ENCODE data around the gene FBXO24.

DNA sequence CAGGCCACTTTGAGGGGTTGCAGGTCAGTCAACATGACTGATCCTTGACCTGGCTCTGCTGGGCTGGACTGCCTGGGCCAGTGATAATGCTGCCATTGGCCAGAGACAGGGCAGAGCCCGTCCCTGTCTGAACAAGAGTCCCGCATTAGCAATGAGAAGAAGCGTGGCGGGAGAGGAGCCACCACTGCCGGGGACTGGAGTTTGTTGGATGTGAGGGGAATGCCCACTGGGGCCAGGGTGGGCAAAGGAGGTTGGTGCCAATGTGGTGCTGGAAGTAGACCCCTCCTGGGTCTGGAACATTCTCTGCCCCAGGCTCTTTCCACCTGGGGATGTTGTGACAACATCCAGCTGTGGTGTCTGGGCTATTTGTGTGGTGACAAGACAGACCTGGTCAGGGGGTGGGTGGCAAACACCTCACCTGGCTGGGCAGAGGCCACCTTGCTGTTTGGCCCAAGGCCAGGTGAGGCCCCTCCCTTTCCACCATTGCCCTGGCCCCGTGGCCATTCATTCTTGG lies 20.1 kb upstream of the FBXO24 start:
- TF ChIP-seq EZH2 (IDR thresholded peaks at IDR 0.05; ENCODE audit: low read length, missing control alignments), result no peak
- TF ChIP-seq, protein P1, sequence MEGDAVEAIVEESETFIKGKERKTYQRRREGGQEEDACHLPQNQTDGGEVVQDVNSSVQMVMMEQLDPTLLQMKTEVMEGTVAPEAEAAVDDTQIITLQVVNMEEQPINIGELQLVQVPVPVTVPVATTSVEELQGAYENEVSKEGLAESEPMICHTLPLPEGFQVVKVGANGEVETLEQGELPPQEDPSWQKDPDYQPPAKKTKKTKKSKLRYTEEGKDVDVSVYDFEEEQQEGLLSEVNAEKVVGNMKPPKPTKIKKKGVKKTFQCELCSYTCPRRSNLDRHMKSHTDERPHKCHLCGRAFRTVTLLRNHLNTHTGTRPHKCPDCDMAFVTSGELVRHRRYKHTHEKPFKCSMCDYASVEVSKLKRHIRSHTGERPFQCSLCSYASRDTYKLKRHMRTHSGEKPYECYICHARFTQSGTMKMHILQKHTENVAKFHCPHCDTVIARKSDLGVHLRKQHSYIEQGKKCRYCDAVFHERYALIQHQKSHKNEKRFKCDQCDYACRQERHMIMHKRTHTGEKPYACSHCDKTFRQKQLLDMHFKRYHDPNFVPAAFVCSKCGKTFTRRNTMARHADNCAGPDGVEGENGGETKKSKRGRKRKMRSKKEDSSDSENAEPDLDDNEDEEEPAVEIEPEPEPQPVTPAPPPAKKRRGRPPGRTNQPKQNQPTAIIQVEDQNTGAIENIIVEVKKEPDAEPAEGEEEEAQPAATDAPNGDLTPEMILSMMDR (conservative IDR thresholded peaks at IDR 0.05 in 1 of 2, IDR thresholded peaks at IDR 0.05 in 1 of 2; ENCODE audit: low read depth in 1 of 2, low read length in 2 of 2), result no peak
